ENCODE results near the gene ALDH9A1. TPM values are rescaled to one million over a fixed set of nuclear protein-coding genes. Genes with fewer than 3 reads are reported as not detected.

ALDH9A1 gene
- total and polyA plus RNA-seq, 10 of the 15 experiments (the other 5 are each of a cell fraction or from before 2014, with no cell fraction given), result 25.7 to 106 (median 36.3) TPM

GRCh38 chr1:165675794-165676193, 22.6 kb downstream of the ALDH9A1 start (continued):
- no peak for TF ChIP-seq USF2 (IDR thresholded peaks at IDR 0.05; ENCODE audit: borderline replicate concordance, low read depth, low read length)
- no peak for TF ChIP-seq BCL11A (IDR thresholded peaks at IDR 0.05; ENCODE audit: low read depth, low read length)

GRCh38 chr1:165674599-165674998, 23.8 kb downstream of the ALDH9A1 start:
- no peaks in the 10 kb centered on the region for H4K20me1 ChIP-seq (ENCODE audit: control insufficient read depth, insufficient read depth)
- ChIA-PET POLR2A (no interaction called here), CTCF (interaction anchor here (1.2 kb wide), 1 partner anchor 11 kb away, joined by 3 read pairs; no protein-coding TSS in a partner anchor), RAD21 (ENCODE audit: unreplicated experiment) (no interaction called here), SMC1A (ENCODE audit: uncharacterized antibody, unreplicated experiment) (interaction anchor here (0.6 to 0.9 kb wide), 3 partner anchors 24 to 75 kb away, joined by 3 to 5 read pairs (median 3); partner anchors contain the start of gene ALDH9A1)
- no peaks in the 10 kb centered on the region for H3K4me1 ChIP-seq (ENCODE audit: control insufficient read depth, insufficient read depth, low read length)
- no peaks in the 10 kb centered on the region for H3K9me3 ChIP-seq (replicated peaks; ENCODE audit: control insufficient read depth, insufficient read depth, low read length)
- in situ Hi-C loops (cut with MboI) (no loop called here), intact Hi-C loops (cut with micrococcal nuclease; ENCODE audit: unreplicated experiment) (no loop called here)
- no peak overlapping the region for H3K4me3 ChIP-seq
- no peak overlapping the region for H2AFZ ChIP-seq (ENCODE audit: control insufficient read depth, low read depth, low read length)
- no peak overlapping the region for H3K27ac ChIP-seq (ENCODE audit: control insufficient read depth, insufficient read depth)
- ATAC-seq, result no peak
- no peak overlapping the region for H3K9ac ChIP-seq (ENCODE audit: control insufficient read depth, insufficient read depth, low read length)
- WGBS (ENCODE audit: insufficient coverage, insufficient replicate concordance, low lambda C conversion rate, missing lambda C conversion rate), result 97% methylated on average over 7 of the region's 8 CpGs
- no peak for FAIRE-seq
- BruUV-seq (replicated peaks), result no TSS peak
- no peaks in the 10 kb centered on the region for H3K79me2 ChIP-seq (ENCODE audit: control insufficient read depth, insufficient read depth, low read length)
- H3K4me2 ChIP-seq (ENCODE audit: control insufficient read depth, insufficient read depth), result no peak overlapping the region
- no peak for DNase-seq (ENCODE audit: low read depth, low spot score)
- no peaks in the 10 kb centered on the region for H3K27me3 ChIP-seq (replicated peaks in 1 of 2; ENCODE audit: control insufficient read depth in 2 of 2, insufficient read depth in 2 of 2, low read length in 1 of 2)
- no peak for TF ChIP-seq CBFB (IDR thresholded peaks at IDR 0.05; ENCODE audit: low read depth)
- no peak for TF ChIP-seq TCF7 (IDR thresholded peaks at IDR 0.05; ENCODE audit: borderline replicate concordance)
- TF ChIP-seq SKIL (IDR thresholded peaks at IDR 0.05; ENCODE audit: low read depth, poor library complexity, severe bottlenecking), result no peak
- no peak for TF ChIP-seq REST (IDR thresholded peaks at IDR 0.05; ENCODE audit: low read depth, low read length)
- no peak for TF ChIP-seq NFIC (IDR thresholded peaks at IDR 0.05; ENCODE audit: low read depth, low read length)
- TF ChIP-seq SP1 (IDR thresholded peaks at IDR 0.05; ENCODE audit: low read depth, low read length), result no peak
- TF ChIP-seq MTA3 (IDR thresholded peaks at IDR 0.05; ENCODE audit: borderline replicate concordance, low read length), result no peak
- H3K36me3 ChIP-seq (ENCODE audit: control insufficient read depth in 2 of 2, insufficient read depth in 2 of 2, low read length in 1 of 2), result peaks cover 0 to 8% of the 10 kb centered on the region in 2 experiments; a peak in 3 of 4 replicates

Measured in GM12878 (cell line).